ENCODE data around the gene SPDYE5. TPM values are rescaled to one million over a fixed set of nuclear protein-coding genes. Genes with fewer than 3 reads are reported as not detected.

The SPDYE5 gene
- total RNA-seq, 1 donor: under 0.01 TPM

GRCh38 chr7:75536491-75536890 is 44.4 kb downstream of the SPDYE5 start:
- no peak for DNase-seq (ENCODE audit: low read depth in 2 of 3, low spot score in 2 of 3)

- DNase-seq (ENCODE audit: low read depth in 2 of 3, low spot score in 2 of 3): no peak
Observed at GRCh38 chr7:75536940-75537538, 44.9 kb downstream of the SPDYE5 start.

- DNase-seq (ENCODE audit: low read depth in 2 of 3, low spot score in 2 of 3): no peak
Observed at GRCh38 chr7:75537731-75538130, 45.6 kb downstream of the SPDYE5 start.

DNA sequence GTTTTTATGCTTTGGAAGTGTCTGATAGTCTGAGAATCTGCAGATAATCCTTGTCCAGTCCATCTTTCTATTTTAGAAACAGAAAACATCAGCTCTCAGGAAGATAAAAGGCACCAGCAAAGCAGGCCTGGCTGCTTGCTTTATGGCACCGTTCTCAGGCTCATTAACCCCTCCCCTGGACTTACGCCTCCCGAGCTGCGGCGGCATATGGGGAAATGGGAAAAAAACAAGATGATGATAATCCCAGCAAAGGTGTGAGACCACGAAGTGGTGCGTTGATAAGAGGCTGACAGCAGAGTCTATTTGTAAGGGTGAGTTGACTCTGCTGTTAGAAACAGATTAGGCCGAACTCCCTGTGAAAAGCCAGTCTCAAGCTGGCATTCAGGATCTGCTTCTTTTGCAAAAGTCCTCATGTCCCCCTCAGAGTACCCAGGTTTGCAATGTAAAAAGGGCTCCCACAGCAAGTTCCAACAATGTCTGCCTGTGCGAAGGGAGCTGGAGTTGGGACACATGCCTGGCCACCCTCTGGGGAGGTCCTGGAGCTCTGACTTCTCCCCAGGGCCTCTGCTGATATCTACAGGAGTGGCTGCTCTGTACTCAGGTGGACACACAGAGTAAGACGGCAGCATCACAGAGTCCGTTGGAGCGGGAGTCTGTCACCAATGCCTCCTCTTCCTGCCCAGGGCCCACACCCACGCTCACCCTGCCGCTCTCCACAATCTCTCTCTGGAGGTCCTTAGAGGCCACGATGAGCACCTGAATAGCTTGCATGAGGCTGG is 54.3 kb downstream of the SPDYE5 start:
- DNase-seq (ENCODE audit: low read depth in 2 of 3, low spot score in 2 of 3): no peak

Small RNA genes lying within 50 kb of the gene (small RNA-seq; reads per million reads assigned to genes)
- gene AC211429.1: not detected
- not detected for gene RF00019

Other genes starting within 250 kb of the SPDYE5 start
- 21.5 TPM for gene TRIM73, start 96.7 kb upstream of the SPDYE5 start, total RNA-seq
- 21.0 TPM for gene POM121C, start 6.0 kb upstream of the SPDYE5 start, total RNA-seq
- 19.4 TPM for gene HIP1, start 246.6 kb downstream of the SPDYE5 start, total RNA-seq

All from hematopoietic multipotent progenitor cell (in vitro differentiated cells).